ENCODE results near the gene FGD4. TPM values are rescaled to one million over a fixed set of nuclear protein-coding genes. Genes with fewer than 3 reads are reported as not detected.

Gene FGD4
- total RNA-seq, 1 donor from 2014 or later = 55.6 TPM

DNA sequence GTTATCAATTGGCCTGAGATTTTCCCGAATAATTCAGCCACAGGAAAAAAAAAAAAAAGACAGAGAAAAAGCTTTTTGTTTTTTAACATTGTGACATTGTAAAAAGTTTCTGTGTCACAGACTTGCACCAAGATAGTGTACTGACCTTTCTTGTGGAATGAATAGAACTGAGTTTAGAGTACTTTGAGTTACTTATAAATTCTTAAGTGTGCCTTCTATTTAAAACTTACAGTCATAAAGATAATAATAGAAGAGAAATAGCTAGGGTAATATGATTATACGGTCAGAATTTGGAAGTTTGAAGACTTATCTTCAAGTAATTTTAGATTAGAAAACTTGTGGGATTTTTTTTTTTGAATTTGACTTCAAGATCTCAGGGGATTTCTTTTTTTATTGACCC, 88.8 kb downstream of the FGD4 start:
- Histone ChIP-seq H3K9me3 (no peaks in the 10 kb centered on the region), H3K27me3 (ENCODE audit: low read depth) (no peaks in the 10 kb centered on the region), H3K4me3 (no peak overlapping the region), H3K4me1 (peaks cover 16% of the 10 kb centered on the region), H3K36me3 (no peaks in the 10 kb centered on the region), H3K27ac (no peak overlapping the region)
- intact Hi-C loops (cut with DNase I) = no loop called here
- no peak for ATAC-seq
- TF ChIP-seq, protein P1, sequence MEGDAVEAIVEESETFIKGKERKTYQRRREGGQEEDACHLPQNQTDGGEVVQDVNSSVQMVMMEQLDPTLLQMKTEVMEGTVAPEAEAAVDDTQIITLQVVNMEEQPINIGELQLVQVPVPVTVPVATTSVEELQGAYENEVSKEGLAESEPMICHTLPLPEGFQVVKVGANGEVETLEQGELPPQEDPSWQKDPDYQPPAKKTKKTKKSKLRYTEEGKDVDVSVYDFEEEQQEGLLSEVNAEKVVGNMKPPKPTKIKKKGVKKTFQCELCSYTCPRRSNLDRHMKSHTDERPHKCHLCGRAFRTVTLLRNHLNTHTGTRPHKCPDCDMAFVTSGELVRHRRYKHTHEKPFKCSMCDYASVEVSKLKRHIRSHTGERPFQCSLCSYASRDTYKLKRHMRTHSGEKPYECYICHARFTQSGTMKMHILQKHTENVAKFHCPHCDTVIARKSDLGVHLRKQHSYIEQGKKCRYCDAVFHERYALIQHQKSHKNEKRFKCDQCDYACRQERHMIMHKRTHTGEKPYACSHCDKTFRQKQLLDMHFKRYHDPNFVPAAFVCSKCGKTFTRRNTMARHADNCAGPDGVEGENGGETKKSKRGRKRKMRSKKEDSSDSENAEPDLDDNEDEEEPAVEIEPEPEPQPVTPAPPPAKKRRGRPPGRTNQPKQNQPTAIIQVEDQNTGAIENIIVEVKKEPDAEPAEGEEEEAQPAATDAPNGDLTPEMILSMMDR (IDR thresholded peaks at IDR 0.05) = no peak
- DNase-seq = no peak

DNA sequence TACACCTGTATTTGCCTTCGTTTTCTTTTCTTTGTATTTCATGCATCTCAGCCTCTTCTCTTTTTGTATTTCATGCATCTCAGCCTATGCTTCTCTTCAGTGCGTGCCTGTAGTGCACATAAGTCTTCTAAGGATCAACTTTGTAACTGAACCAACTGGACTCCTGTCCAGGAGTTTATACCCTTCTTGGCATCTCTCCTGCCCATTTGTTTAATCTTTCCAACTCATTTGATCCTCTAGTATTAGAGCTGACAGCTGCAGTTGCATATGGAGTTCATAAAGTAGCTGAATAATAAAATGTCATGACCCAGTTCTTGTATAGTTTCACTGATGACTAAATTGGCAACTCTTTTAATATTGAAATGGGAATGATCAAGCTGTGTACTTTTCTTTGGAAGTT, 89.7 kb downstream of the FGD4 start:
- Histone ChIP-seq H3K27me3 (ENCODE audit: low read depth) (no peaks in the 10 kb centered on the region), H3K4me3 (no peak overlapping the region), H3K4me1 (peaks cover 7% of the 10 kb centered on the region), H3K36me3 (no peaks in the 10 kb centered on the region), H3K27ac (no peak overlapping the region), H3K9me3 (no peaks in the 10 kb centered on the region)
- intact Hi-C loops (cut with DNase I) = no loop called here
- ATAC-seq = no peak
- TF ChIP-seq, protein P1 (IDR thresholded peaks at IDR 0.05) = no peak
- no peak for DNase-seq

DNA sequence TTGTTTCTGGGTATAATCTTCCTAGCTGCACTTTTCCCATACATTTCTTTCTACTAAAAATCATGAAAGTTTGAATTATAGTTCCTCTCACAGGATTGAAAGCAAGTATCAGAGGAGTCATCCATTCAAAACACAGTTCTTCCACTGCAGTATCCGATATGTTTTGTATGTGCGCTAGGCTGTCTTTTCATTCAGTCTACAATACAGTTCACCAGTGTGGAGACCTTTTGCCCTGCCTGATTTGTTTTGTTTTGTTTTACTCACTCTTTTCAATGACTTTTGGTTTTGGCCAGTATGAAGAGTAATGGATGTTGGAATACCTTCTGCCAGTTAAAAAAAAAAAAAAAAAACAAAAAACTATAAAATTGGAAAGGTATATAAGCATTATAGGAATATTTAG, 91.4 kb downstream of the FGD4 start:
- Histone ChIP-seq H3K36me3 (no peaks in the 10 kb centered on the region), H3K4me1 (peaks cover 6% of the 10 kb centered on the region), H3K27ac (no peak overlapping the region), H3K4me3 (no peak overlapping the region), H3K27me3 (ENCODE audit: low read depth) (no peaks in the 10 kb centered on the region), H3K9me3 (no peaks in the 10 kb centered on the region)
- DNase-seq (no peak), ATAC-seq (no peak)
- intact Hi-C loops (cut with DNase I) = no loop called here
- TF ChIP-seq, protein P1 (IDR thresholded peaks at IDR 0.05) = no peak

DNA sequence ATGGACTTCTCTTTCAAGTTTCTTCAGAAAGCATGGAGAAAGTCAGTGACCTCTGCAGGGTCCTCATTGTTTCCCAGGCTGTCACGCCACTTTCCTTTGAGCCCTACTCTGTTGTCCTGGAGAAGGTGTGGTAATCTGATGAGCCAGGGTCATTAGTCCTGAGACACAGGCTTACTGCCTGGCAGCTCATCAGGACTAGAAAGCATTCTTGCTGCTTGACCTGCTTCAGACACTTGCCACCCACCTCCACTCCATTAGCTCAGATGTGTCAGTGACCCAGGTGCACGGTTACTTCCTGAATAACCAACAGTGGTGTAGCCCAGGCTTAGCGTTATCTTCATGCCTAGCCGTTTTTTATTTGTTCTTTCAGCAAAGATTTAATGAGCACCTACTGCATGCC, 93.9 kb downstream of the FGD4 start:
- no peak overlapping the region for H3K4me3 ChIP-seq
- no peaks in the 10 kb centered on the region for H3K36me3 ChIP-seq
- TF ChIP-seq, protein P1 (IDR thresholded peaks at IDR 0.05) = no peak
- H3K4me1 ChIP-seq = peaks cover 7% of the 10 kb centered on the region
- H3K27ac ChIP-seq = no peak overlapping the region
- intact Hi-C loops (cut with DNase I) = no loop called here
- H3K9me3 ChIP-seq = no peaks in the 10 kb centered on the region
- no peak for DNase-seq
- no peaks in the 10 kb centered on the region for H3K27me3 ChIP-seq (ENCODE audit: low read depth)
- no peak for ATAC-seq

DNA sequence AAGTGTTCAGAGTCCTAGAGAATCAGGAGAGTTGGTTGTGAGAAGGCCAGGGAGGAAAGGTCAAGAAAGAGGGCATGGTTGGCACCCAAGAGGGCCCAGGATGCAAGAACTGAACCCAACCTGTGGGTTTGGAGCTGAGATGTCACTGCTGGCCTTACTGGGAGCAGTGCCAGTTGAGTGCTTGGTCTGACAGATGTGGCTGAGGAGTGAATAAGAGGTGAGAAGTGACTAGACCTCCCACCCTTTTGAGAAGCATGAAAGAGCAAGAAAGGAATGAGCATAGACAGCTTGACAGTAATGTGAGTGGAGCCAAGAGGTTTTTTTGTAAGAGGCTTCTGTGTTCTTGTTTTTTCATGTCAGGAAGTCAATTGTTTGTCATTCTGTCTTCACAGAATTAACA, 95.3 kb downstream of the FGD4 start:
- Histone ChIP-seq H3K4me1 (peaks cover 10% of the 10 kb centered on the region), H3K27me3 (ENCODE audit: low read depth) (no peaks in the 10 kb centered on the region), H3K27ac (no peak overlapping the region), H3K36me3 (no peaks in the 10 kb centered on the region), H3K9me3 (no peaks in the 10 kb centered on the region), H3K4me3 (no peak overlapping the region)
- intact Hi-C loops (cut with DNase I) = no loop called here
- no peak for DNase-seq
- peak; percentile 14 to 21 for ATAC-seq
- TF ChIP-seq, protein P1 (IDR thresholded peaks at IDR 0.05) = no peak

DNA sequence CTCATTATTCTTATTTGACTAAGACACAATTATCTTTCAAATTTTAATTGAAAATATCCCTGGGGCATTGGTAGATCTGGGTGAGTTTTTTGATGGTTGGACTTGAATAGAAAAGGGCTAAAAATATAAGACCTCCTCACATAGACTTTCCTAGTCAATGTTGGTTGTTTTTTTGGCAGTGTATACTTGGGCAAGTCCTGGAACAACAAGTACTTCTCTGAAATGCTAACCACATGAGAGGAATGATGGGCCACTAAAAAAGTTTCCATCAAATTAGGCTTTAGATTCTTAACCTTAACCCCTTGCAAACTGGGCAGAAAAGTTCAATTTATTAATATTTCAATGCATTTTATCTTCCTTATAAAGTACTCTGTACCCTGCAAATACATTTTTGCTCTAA, 97.6 kb downstream of the FGD4 start:
- Histone ChIP-seq H3K27me3 (ENCODE audit: low read depth) (no peaks in the 10 kb centered on the region), H3K4me3 (no peak overlapping the region), H3K27ac (no peak overlapping the region), H3K9me3 (no peaks in the 10 kb centered on the region), H3K4me1 (peaks cover 18% of the 10 kb centered on the region), H3K36me3 (no peaks in the 10 kb centered on the region)
- no peak for DNase-seq
- intact Hi-C loops (cut with DNase I) = no loop called here
- TF ChIP-seq, protein P1 (IDR thresholded peaks at IDR 0.05) = no peak
- ATAC-seq = no peak
